Heart right ventricle (tissue), 16 donors: Measurements from ENCODE around the gene SRRM3. TPM values are rescaled to one million over a fixed set of nuclear protein-coding genes. Genes with fewer than 3 reads are reported as not detected.
A peak's percentile ranks its signal among the peaks of the same experiment; 100 is the strongest.

ENCODE experiments used
- ATAC-seq, 8 donors: fragments of 200-7000 bp; cut with Tn5 transposase; one replicate each; pipeline ENCODE4 v1.9.1; 2020; ENCODE audit warnings: mild to moderate bottlenecking in 8 of 8, moderate library complexity in 8 of 8, moderate number of reproducible peaks in 1 of 8
- DNase-seq, 2 donors: peaks; one replicate each; pipeline ENCODE4 v3.0.0-alpha.2; 2020
- H3K27ac ChIP-seq, 10 donors: fragments of 200-600 bp; sonication (generic) in 2 of 10; one replicate each; pipeline versions ENCODE4 v1.5.0 to v1.8.0; 2020 to 2022; ENCODE audit warnings: mild to moderate bottlenecking in 3 of 10
- H3K27me3 ChIP-seq, 7 donors: fragments of 200-600 bp; one replicate each; pipeline ENCODE4 v1.8.0; 2021 to 2022; ENCODE audit warnings: mild to moderate bottlenecking in 2 of 7
- H3K36me3 ChIP-seq, 9 donors: fragments of 200-600 bp; sonication (generic) in 1 of 9; one replicate each; pipeline versions ENCODE4 v1.5.0 to v1.8.0; 2020 to 2022; ENCODE audit warnings: mild to moderate bottlenecking in 2 of 9
- H3K4me1 ChIP-seq, 9 donors: fragments of 200-600 bp; sonication (generic) in 1 of 9; one replicate each; pipeline versions ENCODE4 v1.5.0 to v1.8.0; 2020 to 2022; ENCODE audit warnings: mild to moderate bottlenecking in 4 of 9
- H3K4me3 ChIP-seq, 10 donors: fragments of 200-600 bp; sonication (generic) in 2 of 10; one replicate each; pipeline versions ENCODE4 v1.5.0 to v1.8.0; 2020 to 2022; ENCODE audit warnings: mild to moderate bottlenecking in 7 of 10, moderate library complexity in 2 of 10
- H3K9me3 ChIP-seq, 11 donors: fragments of 200-600 bp in 10 of 11; sonication (generic) in 2 of 11; one replicate each; pipeline versions ENCODE4 v1.5.0 to v1.8.0; 2013 to 2022; ENCODE audit warnings: mild to moderate bottlenecking in 2 of 11, control low read depth in 1 of 11, moderate library complexity in 1 of 11
- CTCF ChIP-seq, 9 donors: fragments of 200-600 bp; sonication (generic) in 2 of 9; IDR thresholded peaks; one replicate each; pipeline versions ENCODE4 v1.5.0 to v1.8.0; 2021 to 2022; ENCODE audit warnings: antibody characterized with exemption in 9 of 9, mild to moderate bottlenecking in 5 of 9, moderate library complexity in 1 of 9
- WGBS, 2 donors: extraction: QIAGEN DNeasy Blood & Tissue Kit; methylation state at CpG; one replicate each; pipeline ENCODE4 v1.1.7; 2013; ENCODE audit warnings: inconsistent platforms in 1 of 2; 5-methylcytosine and 5-hydroxymethylcytosine counted together
- intact Hi-C, 10 donors: fragments of 100-400 bp; cut with DNase I; formaldehyde crosslinking; loops; one replicate each; pipeline versions ENCODE4 v1.11.1 to v1.14.2; 2022
- polyA plus RNA-seq, 2 donors: library from polyadenylated mRNA; stranded (reverse); fragments of 200-250 nt; gene quantifications; one replicate each; pipeline ENCODE4 v1.2.3, GENCODE V29; 2013
- total RNA-seq, 10 donors: library from RNA; stranded (reverse); fragmentation: NEBNext Ultra II Directional in 3 of 10; extraction: Animal tissue kit (Norgen Biotek cat#: 25700) in 3 of 10; gene quantifications; one replicate each; pipeline versions ENCODE4 v1.2.1 to v1.2.4, GENCODE V29; 2021 to 2023
- donor health status: Arrhythmogenic right ventricular cardiomyopathy.
- donor health status: ischemic (EF 13 %, LVEDD 7.1; RV severe dilation, severe dysfunction).
- donor health status: healthy with polysubstance abuse.
- donor health status: DM: no; HTN: yes; CAD: no.
- donor health status: DM: no; HTN: no; CAD: no.
- donor health status: ischemic (EF 25% LVEDD 6.9; RV normal size, moderate dysfunction).
- donor health status: ischemic (EF 25% LVEDD 5.7; RV mildly dilated, moderate dysfunction).
- donor health status: healthy.
- donor health status: DM: yes; HTN: yes; CAD: no.
- donor health status: Ischemic cardiomyopathy.
- donor health status: ischemic (EF 35%, LVEDD 5.7; RV mildly dilated, moderate dysfunction).
- donor health status: nonischemic (EF 11% LVEDD 7.7; RV severe dilation, severe dysfunction).
- donor health status: DM: yes; HTN: yes; CAD: no.
- donor health status: PGD.
- donor health status: ischemic (EF 29% LVEDD 5.4; RV normal size, mild dysfunction).
- donor health status: nonischemic (EF 23%, LVEDD 6.1; RV moderate dilation, normal function).

The SRRM3 gene
- total and polyA plus RNA-seq, 12 donors = 1.0 to 36.2 (median 5.5) TPM

GRCh38 chr7:76328389-76328788, 126.7 kb downstream of the SRRM3 start:
- no peaks in the 10 kb centered on the region for H3K27me3 ChIP-seq
- peak overlapping the region in 5 of 10 donors; percentile 1 to 88 (median 65) for H3K27ac ChIP-seq
- H3K4me1 ChIP-seq = peaks cover 7 to 94% (median 69%) of the 10 kb centered on the region in 9 donors
- 79% methylated on average over 15 of the region's 15 CpGs for WGBS, 2 donors
- ATAC-seq = peak in 2 of 8 donors; percentile 21 to 33
- intact Hi-C loops = no loop called here
- peaks cover 0 to 96% (median 20%) of the 10 kb centered on the region in 9 donors for H3K36me3 ChIP-seq
- H3K4me3 ChIP-seq = no peak overlapping the region
- no peaks in the 10 kb centered on the region for H3K9me3 ChIP-seq
- DNase-seq = no peak
- no peak for TF ChIP-seq CTCF (IDR thresholded peaks at IDR 0.05)

GRCh38 chr7:76329479-76329878, 127.8 kb downstream of the SRRM3 start:
- Histone ChIP-seq H3K4me3 (no peak overlapping the region), H3K27me3 (no peaks in the 10 kb centered on the region), H3K9me3 (no peaks in the 10 kb centered on the region), H3K36me3 (peaks cover 0 to 87% (median 20%) of the 10 kb centered on the region in 9 donors), H3K4me1 (peaks cover 7 to 94% (median 78%) of the 10 kb centered on the region in 9 donors), H3K27ac (peak overlapping the region in 2 of 10 donors; percentile 2 to 53)
- no peak for TF ChIP-seq CTCF (IDR thresholded peaks at IDR 0.05)
- ATAC-seq = no peak
- WGBS, 2 donors = 92 to 94% methylated on average over 29 of the region's 29 CpGs
- no peak for DNase-seq
- intact Hi-C loops = no loop called here

- Histone ChIP-seq H3K27ac (peak overlapping the region in 4 of 10 donors; percentile 13 to 53 (median 20)), H3K27me3 (no peaks in the 10 kb centered on the region), H3K9me3 (no peaks in the 10 kb centered on the region), H3K4me3 (no peak overlapping the region), H3K36me3 (peaks cover 0 to 80% (median 20%) of the 10 kb centered on the region in 9 donors), H3K4me1 (peaks cover 7 to 95% (median 78%) of the 10 kb centered on the region in 9 donors)
- no peak for TF ChIP-seq CTCF (IDR thresholded peaks at IDR 0.05)
- whole genome bisulfite sequencing, 2 donors = 54 to 62% methylated on average over 4 of the region's 4 CpGs
- intact Hi-C loops = no loop called here
- DNase-seq = no peak
- ATAC-seq = no peak
Measured at GRCh38 chr7:76330261-76330660, 128.6 kb downstream of the SRRM3 start.

GRCh38 chr7:76330673-76331072, 129.0 kb downstream of the SRRM3 start:
- TF ChIP-seq CTCF (IDR thresholded peaks at IDR 0.05) = no peak
- Histone ChIP-seq H3K4me3 (no peak overlapping the region), H3K4me1 (peaks cover 7 to 96% (median 81%) of the 10 kb centered on the region in 9 donors), H3K9me3 (no peaks in the 10 kb centered on the region), H3K27me3 (no peaks in the 10 kb centered on the region), H3K27ac (peak overlapping the region in 4 of 10 donors; percentile 16 to 53 (median 24)), H3K36me3 (peaks cover 0 to 75% (median 18%) of the 10 kb centered on the region in 9 donors)
- WGBS, 2 donors = 90 to 93% methylated on average over 5 of the region's 5 CpGs
- DNase-seq (no peak), ATAC-seq (no peak)
- intact Hi-C loops = no loop called here
